Adrenal gland (tissue), 5 donors: ENCODE results near the gene CYSTM1.

Source experiments
- POLR2A ChIP-seq, 2 donors: fragments of 450-650 bp; IDR thresholded peaks; one replicate each; pipeline ENCODE4 v1.6.1; 2017; ENCODE audit warnings: antibody characterized with exemption in 2 of 2, mild to moderate bottlenecking in 2 of 2, moderate library complexity in 1 of 2
- TF ChIP-seq, protein P1 (sequence below), 6 experiments: fragments of 450-650 bp in 4 of 6; fragments of 200-600 bp in 2 of 6; sonication (generic) in 1 of 6; IDR thresholded peaks; 1 replicate in 5 of 6; 2 replicates in 1 of 6; pipeline versions ENCODE4 v1.5.1 to v1.8.0; 2016 to 2021; ENCODE audit warnings: antibody characterized with exemption in 6 of 6, mild to moderate bottlenecking in 2 of 6, moderate library complexity in 1 of 6
- donor health status: DM: no; HTN: no; CAD: no.

DNA sequence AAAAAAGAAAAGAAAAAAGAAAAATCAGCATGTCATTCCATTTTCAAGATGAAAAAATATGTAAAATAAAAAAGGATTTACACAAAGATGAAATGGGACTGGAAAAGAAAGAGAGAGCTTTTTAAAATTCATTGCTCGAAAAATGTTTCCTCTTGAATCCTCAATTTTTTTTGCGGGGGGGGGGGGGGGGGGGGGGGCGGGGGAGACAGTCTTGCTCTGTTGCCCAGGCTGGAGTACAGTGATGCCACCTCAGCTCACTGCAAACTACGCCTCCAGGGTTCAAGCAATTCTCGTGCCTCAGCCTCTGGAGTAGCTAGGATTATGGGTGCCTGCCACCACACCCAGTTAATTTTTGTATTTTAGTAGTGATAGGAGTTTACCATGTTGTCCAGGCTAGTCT is 111.4 kb downstream of the CYSTM1 start:
- TF ChIP-seq, protein P1, sequence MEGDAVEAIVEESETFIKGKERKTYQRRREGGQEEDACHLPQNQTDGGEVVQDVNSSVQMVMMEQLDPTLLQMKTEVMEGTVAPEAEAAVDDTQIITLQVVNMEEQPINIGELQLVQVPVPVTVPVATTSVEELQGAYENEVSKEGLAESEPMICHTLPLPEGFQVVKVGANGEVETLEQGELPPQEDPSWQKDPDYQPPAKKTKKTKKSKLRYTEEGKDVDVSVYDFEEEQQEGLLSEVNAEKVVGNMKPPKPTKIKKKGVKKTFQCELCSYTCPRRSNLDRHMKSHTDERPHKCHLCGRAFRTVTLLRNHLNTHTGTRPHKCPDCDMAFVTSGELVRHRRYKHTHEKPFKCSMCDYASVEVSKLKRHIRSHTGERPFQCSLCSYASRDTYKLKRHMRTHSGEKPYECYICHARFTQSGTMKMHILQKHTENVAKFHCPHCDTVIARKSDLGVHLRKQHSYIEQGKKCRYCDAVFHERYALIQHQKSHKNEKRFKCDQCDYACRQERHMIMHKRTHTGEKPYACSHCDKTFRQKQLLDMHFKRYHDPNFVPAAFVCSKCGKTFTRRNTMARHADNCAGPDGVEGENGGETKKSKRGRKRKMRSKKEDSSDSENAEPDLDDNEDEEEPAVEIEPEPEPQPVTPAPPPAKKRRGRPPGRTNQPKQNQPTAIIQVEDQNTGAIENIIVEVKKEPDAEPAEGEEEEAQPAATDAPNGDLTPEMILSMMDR (IDR thresholded peaks at IDR 0.05): no peak
- no peak for TF ChIP-seq POLR2A (IDR thresholded peaks at IDR 0.05)
